Left lung (tissue), 10 donors: ENCODE results near the gene ASIC3. TPM values are rescaled to one million over a fixed set of nuclear protein-coding genes. Genes with fewer than 3 reads are reported as not detected.
"Not testable (repeated sequence)": the region's sequence is repeated elsewhere in the genome, so short reads cannot be mapped to it uniquely, and the experiment has no call there.

ENCODE experiments used
- ATAC-seq: fragments of 200-7000 bp; cut with Tn5 transposase; one replicate; pipeline ENCODE4 v1.9.1; 2020; ENCODE audit warnings: moderate library complexity
- DNase-seq, 4 donors: peaks; one replicate each; pipeline ENCODE4 v3.0.0-alpha.2; 2013 to 2020
- H3K27ac ChIP-seq, 2 donors: fragments of 200-600 bp; sonication (generic) in 1 of 2; one replicate each; pipeline versions ENCODE4 v1.5.0 to v1.8.0; 2020 to 2021
- H3K27me3 ChIP-seq, 2 donors: fragments of 200-600 bp; sonication (generic) in 1 of 2; one replicate each; pipeline versions ENCODE4 v1.5.0 to v1.8.0; 2020 to 2021
- H3K36me3 ChIP-seq, 2 donors: fragments of 200-600 bp; sonication (generic) in 1 of 2; one replicate each; pipeline versions ENCODE4 v1.5.0 to v1.8.0; 2020 to 2021
- H3K4me1 ChIP-seq, 2 donors: fragments of 200-600 bp; one replicate each; pipeline ENCODE4 v1.8.0; 2021
- H3K4me3 ChIP-seq, 2 donors: fragments of 200-600 bp; sonication (generic) in 1 of 2; one replicate each; pipeline versions ENCODE4 v1.5.0 to v1.8.0; 2020 to 2021; ENCODE audit warnings: mild to moderate bottlenecking in 1 of 2
- H3K9me3 ChIP-seq, 2 donors: fragments of 200-600 bp; sonication (generic) in 1 of 2; one replicate each; pipeline versions ENCODE4 v1.5.0 to v1.8.0; 2020 to 2021
- CTCF ChIP-seq, 2 donors: fragments of 200-600 bp; sonication (generic) in 1 of 2; IDR thresholded peaks; one replicate each; pipeline versions ENCODE4 v1.5.0 to v1.8.0; 2021; ENCODE audit warnings: antibody characterized with exemption in 2 of 2
- intact Hi-C, 2 donors: fragments of 100-400 bp; cut with DNase I; formaldehyde crosslinking; loops; one replicate each; pipeline versions ENCODE4 v1.11.2 to v1.14.2; 2022
- polyA plus RNA-seq, 6 donors: library from polyadenylated mRNA; unstranded; fragments of 120-200 nt; gene quantifications; one replicate each; pipeline ENCODE4 v1.2.1, GENCODE V29; 2013; ENCODE audit not compliant: insufficient read length in 6 of 6
- total RNA-seq, 2 donors: library from RNA; stranded (reverse); fragmentation: NEBNext Ultra II Directional; extraction: Animal tissue kit (Norgen Biotek cat#: 25700); gene quantifications; one replicate each; pipeline ENCODE4 v1.2.1, GENCODE V29; 2021
- donor health status: DM: no; HTN: yes; CAD: no.
- donor health status: DM: no; HTN: no; CAD: no.

Gene ASIC3
- total and polyA plus RNA-seq, 8 donors, result 2.3 to 6.0 (median 3.4) TPM

DNA sequence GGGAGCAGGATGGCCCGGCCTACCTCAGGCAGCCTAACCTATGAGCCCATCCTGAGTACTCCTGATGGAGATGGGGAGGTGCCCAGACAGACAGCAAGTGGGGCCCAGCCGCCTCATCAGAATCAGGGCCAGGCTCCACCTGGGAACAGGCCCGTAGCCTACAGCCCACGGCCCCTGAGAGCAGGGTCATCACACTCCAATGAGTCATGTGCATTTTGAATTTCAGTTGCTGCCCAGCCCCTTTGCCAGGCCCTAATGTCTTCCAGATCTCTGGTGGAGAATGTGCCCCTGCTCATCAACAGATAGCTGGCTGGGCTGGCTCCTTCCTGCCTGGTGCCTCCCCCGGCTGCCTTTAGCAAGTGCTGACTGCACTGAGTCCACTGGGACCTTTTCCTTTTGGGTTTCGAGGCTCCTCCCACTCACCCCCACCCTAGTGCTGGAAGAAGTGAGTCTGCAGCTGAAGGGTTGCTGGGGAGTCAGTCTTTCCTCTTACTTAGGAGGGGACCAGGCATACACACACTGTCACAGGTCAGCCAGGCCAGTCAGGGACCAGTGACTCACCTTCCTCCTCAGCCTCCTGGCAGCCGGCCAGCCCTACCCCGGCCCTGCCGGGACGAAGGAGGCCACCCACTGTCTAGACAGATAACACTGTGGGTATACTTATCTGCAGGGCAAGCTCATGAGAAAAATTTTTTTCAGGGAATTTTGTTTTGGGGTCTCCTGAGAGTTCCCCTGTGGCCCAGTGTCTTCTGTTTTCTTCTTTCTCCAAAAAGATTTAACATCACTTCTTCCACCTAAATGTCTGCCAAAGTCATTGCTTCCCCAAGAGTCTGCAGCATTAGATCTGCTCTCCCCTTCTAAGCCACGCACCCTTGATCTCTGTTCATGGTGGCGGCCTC lies 9.1 kb upstream of the ASIC3 start:
- Histone ChIP-seq H3K4me1 (peaks cover 12 to 22% of the 10 kb centered on the region in 2 donors), H3K9me3 (no peaks in the 10 kb centered on the region), H3K27ac (peak overlapping the region; percentile 55 to 71), H3K27me3 (no peaks in the 10 kb centered on the region), H3K4me3 (no peak overlapping the region), H3K36me3 (peaks cover 0 to 55% of the 10 kb centered on the region in 2 donors)
- TF ChIP-seq CTCF (IDR thresholded peaks at IDR 0.05), result no peak
- DNase-seq, result peak in 3 of 4 donors; percentile 19 to 94 (median 85)
- intact Hi-C loops, result no loop called here
- ATAC-seq, result peak; percentile 86

DNA sequence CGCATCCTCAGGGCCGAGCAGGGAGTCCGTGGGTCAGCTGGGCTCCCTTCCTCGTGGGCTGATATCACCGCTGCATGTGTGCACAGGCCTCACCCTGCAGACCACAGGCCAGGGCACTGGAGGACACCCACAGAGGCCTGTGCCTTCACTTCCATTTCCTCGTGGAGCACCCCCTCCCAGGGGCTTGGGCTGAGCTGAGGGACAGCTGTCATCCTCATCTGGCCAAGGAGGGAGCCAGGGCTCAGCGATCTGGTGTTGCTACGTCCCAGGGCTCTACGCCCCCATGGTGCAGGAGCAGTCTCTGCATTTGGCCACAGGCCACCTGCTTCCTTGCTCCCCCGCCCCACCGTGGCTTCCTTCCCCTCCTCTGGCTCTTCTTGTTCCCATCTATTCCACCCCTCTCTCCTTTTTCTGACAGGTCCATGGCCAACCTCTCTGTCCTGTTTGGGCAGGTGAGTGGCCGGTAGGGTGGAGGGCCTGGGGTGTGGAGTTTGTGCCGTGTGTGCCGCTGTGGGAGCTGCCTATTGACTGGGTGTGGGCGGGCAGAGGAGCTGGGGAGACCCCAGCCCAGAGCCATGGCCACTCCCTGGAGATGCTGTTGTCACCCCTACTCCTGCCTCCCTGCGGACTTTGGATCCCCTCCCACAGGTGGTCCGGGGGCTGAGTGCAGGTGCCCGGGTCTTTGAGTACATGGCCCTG lies 8.3 kb upstream of the ASIC3 start:
- Histone ChIP-seq H3K4me1 (peaks cover 12 to 22% of the 10 kb centered on the region in 2 donors), H3K27ac (peak overlapping the region in 1 of 2 donors; percentile 55), H3K36me3 (peaks cover 0 to 55% of the 10 kb centered on the region in 2 donors), H3K9me3 (no peaks in the 10 kb centered on the region), H3K27me3 (no peaks in the 10 kb centered on the region), H3K4me3 (no peak overlapping the region)
- DNase-seq, result no peak
- peak; percentile 8 for ATAC-seq
- no peak for TF ChIP-seq CTCF (IDR thresholded peaks at IDR 0.05)
- intact Hi-C loops, result no loop called here

GRCh38 chr7:151040616-151041375 lies 7.5 kb upstream of the ASIC3 start:
- intact Hi-C loops, result no loop called here
- peaks cover 0 to 55% of the 10 kb centered on the region in 2 donors for H3K36me3 ChIP-seq

DNA sequence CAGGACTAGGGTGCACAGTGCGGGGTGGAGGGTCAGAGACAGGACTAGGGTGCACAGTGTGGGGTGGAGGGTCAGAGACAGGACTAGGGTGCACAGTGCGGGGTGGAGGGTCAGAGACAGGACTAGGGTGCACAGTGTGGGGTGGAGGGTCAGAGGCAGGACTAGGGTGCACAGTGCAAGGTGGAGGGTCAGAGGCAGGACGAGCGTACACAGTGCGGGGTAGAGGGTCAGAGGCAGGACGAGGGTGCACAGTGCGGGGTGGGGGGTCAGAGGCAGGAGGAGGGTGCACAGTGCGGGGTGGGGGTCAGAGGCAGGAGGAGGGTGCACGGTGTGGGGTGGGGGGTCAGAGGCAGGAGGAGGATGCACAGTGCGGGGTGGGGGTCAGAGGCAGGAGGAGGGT lies 4.9 kb upstream of the ASIC3 start:
- H3K27me3 ChIP-seq, H3K27ac ChIP-seq, intact Hi-C loops, H3K4me3 ChIP-seq, H3K9me3 ChIP-seq, ATAC-seq, DNase-seq: not testable (repeated sequence)
- H3K4me1 ChIP-seq, result peaks cover 15 to 24% of the 10 kb centered on the region in 2 donors
- peaks cover 0 to 38% of the 10 kb centered on the region in 2 donors for H3K36me3 ChIP-seq

More at GRCh38 chr7:151040616-151041375, 7.5 kb upstream of the ASIC3 start:
- H3K4me1 ChIP-seq, result peaks cover 12 to 22% of the 10 kb centered on the region in 2 donors
- no peak overlapping the region for H3K4me3 ChIP-seq
- DNase-seq, result no peak
- no peaks in the 10 kb centered on the region for H3K9me3 ChIP-seq
- TF ChIP-seq CTCF (IDR thresholded peaks at IDR 0.05), result no peak
- H3K27me3 ChIP-seq, result no peaks in the 10 kb centered on the region
- no peak overlapping the region for H3K27ac ChIP-seq
- ATAC-seq, result no peak

- no peak overlapping the region for H3K4me3 ChIP-seq
- no peaks in the 10 kb centered on the region for H3K9me3 ChIP-seq
- DNase-seq (no peak), ATAC-seq (no peak)
- no peak for TF ChIP-seq CTCF (IDR thresholded peaks at IDR 0.05)
- H3K27me3 ChIP-seq, result no peaks in the 10 kb centered on the region
- H3K4me1 ChIP-seq, result peaks cover 9 to 18% of the 10 kb centered on the region in 2 donors
- H3K27ac ChIP-seq, result no peak overlapping the region
- intact Hi-C loops, result no loop called here
- peaks cover 0 to 38% of the 10 kb centered on the region in 2 donors for H3K36me3 ChIP-seq
Measured at GRCh38 chr7:151043959-151044358, 4.4 kb upstream of the ASIC3 start.
